Measurements from ENCODE around the gene SUPT5H.

GRCh38 chr19:39399668-39400050 is 45.7 kb upstream of the SUPT5H start:
- TF ChIP-seq CTCF (IDR thresholded peaks at IDR 0.05; ENCODE audit: borderline replicate concordance, extremely low read depth, low read length, poor library complexity, severe bottlenecking) = no peak
- no peak for TF ChIP-seq EZH2 (IDR thresholded peaks at IDR 0.05; ENCODE audit: borderline replicate concordance, low read depth, low read length, severe bottlenecking)
